ENCODE data around the gene CELSR1. TPM values are rescaled to one million over a fixed set of nuclear protein-coding genes. Genes with fewer than 3 reads are reported as not detected.

CELSR1 gene
- total RNA-seq, 1 experiment from 2014 or later, result 22.6 TPM

GRCh38 chr22:46378426-46379065, 158.9 kb downstream of the CELSR1 start:
- no peak for DNase-seq
- H2BK120ac ChIP-seq (ENCODE audit: low read depth, low read length, poor library complexity, severe bottlenecking), result no peak overlapping the region
- no peak overlapping the region for H3K4me2 ChIP-seq (ENCODE audit: insufficient read depth, insufficient read length, low read length)
- Mint-ChIP-seq H3K36me3 (ENCODE audit: insufficient read depth in 1 of 3, low read depth in 3 of 3) (peaks cover 14 to 39% (median 28%) of the 10 kb centered on the region in 3 experiments), H3K9me3 (peaks cover 5 to 7% of the 10 kb centered on the region in 2 experiments; a peak in 2 of 5 replicates), H3K27ac (peak overlapping the region in 2 of 3 experiments; percentile 72 to 77; a peak in 4 of 7 replicates), H3K4me3 (peak overlapping the region; percentile 22 to 54; a peak in 3 of 5 replicates), H3K4me1 (peaks cover 42 to 47% of the 10 kb centered on the region in 2 experiments), H3K27me3 (ENCODE audit: low read depth) (no peaks in the 10 kb centered on the region)
- peaks cover 4% of the 10 kb centered on the region for H3K23me2 ChIP-seq (ENCODE audit: insufficient read length, low read depth, low read length, poor library complexity, severe bottlenecking)
- H3K56ac ChIP-seq (ENCODE audit: insufficient read length, low read depth, low read length), result no peak overlapping the region
- H3K4ac ChIP-seq (ENCODE audit: low read depth, low read length), result no peak overlapping the region
- H3K79me2 ChIP-seq (ENCODE audit: insufficient read depth, low read length), result no peaks in the 10 kb centered on the region
- no peak for TF ChIP-seq CTCF (conservative IDR thresholded peaks at IDR 0.05)
- no peak overlapping the region for H4K91ac ChIP-seq (ENCODE audit: insufficient read length, low read depth, low read length)
- no peak overlapping the region for H3K9ac ChIP-seq (ENCODE audit: extremely low read depth, insufficient read length, low read length)
- H3K27ac ChIP-seq (ENCODE audit: insufficient read length, low read depth, low read length), result no peak overlapping the region
- H3K27me3 ChIP-seq (ENCODE audit: insufficient read depth, low read length), result no peaks in the 10 kb centered on the region
- H3K9me3 ChIP-seq (ENCODE audit: control insufficient read depth, low read depth, low read length), result no peaks in the 10 kb centered on the region
- WGBS (ENCODE audit: extremely low coverage, insufficient read length, low lambda C conversion rate), result no CpG with 5 or more reads among the region's 22 CpGs
- H2AFZ ChIP-seq (ENCODE audit: low read length), result no peak overlapping the region
- H2BK15ac ChIP-seq (ENCODE audit: low read depth, low read length), result no peak overlapping the region
- H2BK12ac ChIP-seq (ENCODE audit: insufficient read length, low read depth, low read length), result no peak overlapping the region
- H4K5ac ChIP-seq (ENCODE audit: insufficient read length, low read depth, low read length), result no peak overlapping the region
- peaks cover 6% of the 10 kb centered on the region; the same call in 1 of the 2 replicates for H3K4me1 ChIP-seq (ENCODE audit: insufficient read depth, low read length)
- H4K8ac ChIP-seq (replicated peaks; ENCODE audit: insufficient read length, low read depth, low read length), result no peak overlapping the region
- H2AK5ac ChIP-seq (ENCODE audit: insufficient read length, low read length), result no peak overlapping the region
- no peak overlapping the region for H2BK20ac ChIP-seq (ENCODE audit: low read depth, low read length, poor library complexity, severe bottlenecking)
- no peak overlapping the region for H3K23ac ChIP-seq (ENCODE audit: insufficient read length, low read depth, low read length)
- H4K20me1 ChIP-seq (ENCODE audit: control insufficient read depth, insufficient read depth, insufficient read length), result peaks cover 2% of the 10 kb centered on the region
- no peak overlapping the region for H3K18ac ChIP-seq (ENCODE audit: insufficient read length, low read depth, low read length)
- no peak overlapping the region for H3T11ph ChIP-seq (ENCODE audit: low read length)
- no peaks in the 10 kb centered on the region for H3K79me1 ChIP-seq (ENCODE audit: insufficient read depth, low read depth, low read length, poor library complexity, severe bottlenecking)
- no peak overlapping the region for H2BK5ac ChIP-seq (ENCODE audit: insufficient read length, low read length)
- no peak overlapping the region; the same call in 1 of the 2 replicates for H3K14ac ChIP-seq (ENCODE audit: insufficient read depth, low read length)

Data from H9 (cell line).